Dermis microvascular lymphatic vessel endothelial cell (primary cell): ENCODE results near the gene RNU1-3. TPM values are rescaled to one million over a fixed set of nuclear protein-coding genes. Genes with fewer than 3 reads are reported as not detected.
A peak's percentile ranks its signal among the peaks of the same experiment; 100 is the strongest.
"Not testable (repeated sequence)": the region's sequence is repeated elsewhere in the genome, so short reads cannot be mapped to it uniquely, and the experiment has no call there.

Source experiments
- DNase-seq, 2 donors: peaks; one replicate each; pipeline versions ENCODE4 v3.0.0 to v3.0.0-alpha.2; 2010; ENCODE audit warnings: low read depth in 2 of 2
- total RNA-seq: library from RNA; depleted of rRNA; stranded (reverse); fragments of >200 nt; gene quantifications from 2 replicates; pipeline ENCODE4 v1.2.1, GENCODE V29; 2014

RNU1-3 gene
- total RNA-seq, 1 donor from 2014 or later: under 0.01 TPM

- DNase-seq: not testable (repeated sequence)
Observed at GRCh38 chr1:16694308-16694702, 27.6 kb upstream of the RNU1-3 start.

- not testable (repeated sequence) for DNase-seq
Observed at GRCh38 chr1:16693449-16694307, 26.9 kb upstream of the RNU1-3 start.

- DNase-seq: not testable (repeated sequence)
Observed at GRCh38 chr1:16692717-16693448, 26.1 kb upstream of the RNU1-3 start.

- not testable (repeated sequence) for DNase-seq
Observed at GRCh38 chr1:16692283-16692682, 25.5 kb upstream of the RNU1-3 start.

GRCh38 chr1:16690971-16691682, 24.4 kb upstream of the RNU1-3 start:
- DNase-seq: not testable (repeated sequence)

- not testable (repeated sequence) for DNase-seq
Observed at GRCh38 chr1:16687132-16687800, 20.5 kb upstream of the RNU1-3 start.

- DNase-seq: not testable (repeated sequence)
Observed at GRCh38 chr1:16685445-16686371, 19.0 kb upstream of the RNU1-3 start.

GRCh38 chr1:16684738-16685337, 18.1 kb upstream of the RNU1-3 start:
- not testable (repeated sequence) for DNase-seq

- not testable (repeated sequence) for DNase-seq
Observed at GRCh38 chr1:16684152-16684551, 17.4 kb upstream of the RNU1-3 start.

GRCh38 chr1:16682803-16683202, 16.1 kb upstream of the RNU1-3 start:
- DNase-seq: not testable (repeated sequence)

GRCh38 chr1:16680366-16680765, 13.6 kb upstream of the RNU1-3 start:
- DNase-seq: not testable (repeated sequence)

GRCh38 chr1:16677552-16678431, 11.0 kb upstream of the RNU1-3 start:
- DNase-seq: peak; percentile 14 to 19

- not testable (repeated sequence) for DNase-seq
Observed at GRCh38 chr1:16676661-16677523, 10.1 kb upstream of the RNU1-3 start.

- DNase-seq: not testable (repeated sequence)
Observed at GRCh38 chr1:16675118-16675510, 8.4 kb upstream of the RNU1-3 start.

- not testable (repeated sequence) for DNase-seq
Observed at GRCh38 chr1:16673976-16674375, 7.2 kb upstream of the RNU1-3 start.

- DNase-seq: not testable (repeated sequence)
Observed at GRCh38 chr1:16665836-16666235, 912 bp downstream of the RNU1-3 start.

GRCh38 chr1:16658234-16658633, 8.5 kb downstream of the RNU1-3 start:
- DNase-seq: not testable (repeated sequence)
